Ramos (cell line): ENCODE data around the gene SBSN.

ENCODE experiments used
- in situ Hi-C: fragments of 300-500 bp; cut with MboI; formaldehyde crosslinking; loops from one replicate; pipeline ENCODE4 v1.14.3; 2022; ENCODE audit warnings: low sequenced_read_pairs; ENCODE audit not compliant: unreplicated experiment

SBSN gene

DNA sequence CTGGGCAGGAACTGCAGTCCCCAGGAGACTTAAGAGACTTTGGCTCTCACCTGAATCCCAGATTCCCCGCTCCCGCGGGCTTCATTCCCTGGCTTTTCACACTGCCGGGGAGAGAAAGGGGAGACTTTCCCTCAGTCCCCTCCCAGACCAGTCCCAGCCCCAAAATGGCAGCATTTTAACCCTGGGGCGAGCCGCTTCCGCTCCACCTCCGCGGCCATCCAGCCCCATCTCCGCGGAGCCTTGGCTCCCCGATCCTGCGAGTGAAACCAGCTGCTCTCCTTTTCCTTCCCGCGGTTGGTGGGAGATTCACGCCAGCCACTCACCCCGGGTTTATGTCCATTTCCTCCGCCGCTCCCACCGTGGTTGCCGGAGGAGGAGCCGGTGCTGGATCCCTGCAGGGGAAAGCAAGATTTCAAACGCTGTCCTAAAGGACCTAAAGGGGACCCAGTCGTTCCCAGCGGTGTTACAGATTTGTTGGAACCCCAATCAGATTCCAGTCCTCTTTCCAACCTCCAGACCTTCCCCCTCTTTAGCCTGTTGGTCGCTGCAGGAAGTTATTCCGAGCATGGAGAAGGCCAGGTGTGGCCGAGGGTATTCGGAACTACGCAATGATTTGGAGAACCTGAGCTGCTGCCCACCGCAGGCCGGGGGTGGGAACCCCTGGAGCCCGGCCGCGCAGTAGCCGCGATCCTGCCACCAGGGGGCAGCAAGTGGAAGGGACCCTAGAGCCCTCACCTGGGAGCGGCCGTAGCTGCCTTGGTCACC, 18.1 kb downstream of the SBSN start:
- in situ Hi-C loops, result no loop called here

DNA sequence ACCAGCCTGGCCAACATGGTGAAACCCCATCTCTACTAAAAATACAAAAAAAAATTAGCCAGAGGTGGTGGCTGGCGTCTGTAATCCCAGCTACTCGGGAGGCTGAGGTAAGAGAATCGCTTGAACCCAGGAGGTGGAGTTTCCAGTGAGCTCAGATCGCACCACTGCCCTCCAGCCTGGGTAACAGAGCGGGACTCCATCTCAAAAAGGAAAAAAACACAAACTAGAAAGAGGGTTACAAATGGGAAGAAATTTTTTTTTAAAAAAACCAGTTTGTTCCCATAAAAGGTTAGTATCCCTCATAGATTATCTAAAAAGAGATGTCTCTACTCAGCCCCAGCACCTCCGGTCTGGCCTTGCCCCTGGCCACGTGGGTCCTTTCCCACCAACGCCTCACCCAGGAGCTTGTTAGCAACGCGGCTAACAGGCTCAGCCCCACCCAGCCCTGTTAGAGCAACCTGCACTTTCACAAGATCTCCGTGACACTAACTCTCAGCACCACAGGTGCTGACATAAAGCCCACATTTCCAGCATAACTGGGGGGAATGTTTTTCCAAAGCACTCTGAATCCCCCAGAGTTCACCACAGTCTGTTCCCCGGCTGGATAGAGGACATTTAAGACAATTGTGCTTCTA, 19.0 kb downstream of the SBSN start:
- in situ Hi-C loops, result no loop called here

DNA sequence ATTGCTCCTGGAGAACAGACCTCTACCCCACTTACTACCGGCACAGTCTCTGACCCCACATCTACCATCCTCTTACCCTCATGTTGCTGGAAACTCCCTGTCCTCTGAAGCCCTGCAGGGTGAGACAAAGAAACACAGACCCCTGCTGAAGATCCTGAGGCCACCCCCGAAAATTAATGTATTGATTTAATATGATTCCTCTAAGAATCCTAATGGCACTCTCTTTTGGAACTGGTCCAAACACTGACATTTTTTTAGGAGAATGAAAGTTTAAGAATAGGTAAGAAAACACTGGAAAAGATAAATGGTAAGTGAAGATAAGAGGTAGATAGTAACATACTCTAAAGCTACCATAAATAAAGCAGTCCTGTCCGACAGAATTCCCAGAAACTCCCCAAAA, 20.0 kb downstream of the SBSN start:
- in situ Hi-C loops, result no loop called here

- in situ Hi-C loops, result no loop called here
Measured at GRCh38 chr19:35507561-35507960, 20.6 kb downstream of the SBSN start.

GRCh38 chr19:35506011-35506410, 22.1 kb downstream of the SBSN start:
- in situ Hi-C loops, result no loop called here

- in situ Hi-C loops, result no loop called here
Measured at GRCh38 chr19:35502751-35503150, 25.4 kb downstream of the SBSN start.

DNA sequence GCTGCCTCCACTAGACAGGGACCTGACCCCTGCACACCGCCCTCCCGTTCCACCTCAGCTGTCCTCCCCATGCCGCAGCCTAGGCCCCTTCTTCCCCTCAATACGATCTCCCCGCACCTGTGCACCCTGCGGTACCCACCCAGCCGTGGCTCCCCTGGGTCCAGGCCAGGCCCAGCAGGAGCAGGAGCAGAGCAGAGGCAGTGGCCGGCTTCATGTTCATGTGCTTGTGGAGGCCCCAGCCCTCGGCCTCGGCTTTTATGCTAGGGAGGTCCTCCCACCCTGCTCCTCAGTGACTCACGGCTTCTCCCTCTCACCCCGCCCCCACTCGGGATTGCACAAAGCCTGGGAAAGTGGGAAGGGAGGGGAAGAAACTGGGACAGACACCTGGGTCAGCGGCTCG, 26.4 kb downstream of the SBSN start:
- in situ Hi-C loops, result no loop called here

DNA sequence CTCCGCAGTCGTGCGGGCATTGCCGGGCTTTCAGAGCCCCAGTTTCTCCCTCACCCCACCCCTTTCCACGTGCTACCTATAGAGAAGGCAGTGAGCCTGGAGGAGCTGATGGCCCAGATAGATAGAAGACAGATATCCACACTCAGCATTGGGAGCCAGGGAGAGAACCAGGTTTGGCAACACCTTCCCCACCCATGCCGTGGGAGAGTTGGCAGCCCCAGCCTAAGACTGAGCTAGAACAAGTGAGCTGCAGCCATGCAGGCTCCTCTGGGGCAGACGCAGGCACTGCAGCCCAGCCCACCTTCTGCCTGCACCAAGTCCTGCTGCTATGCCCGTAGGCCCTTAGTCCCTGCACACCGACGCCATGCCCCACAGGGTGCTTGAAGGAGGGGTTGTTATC, 27.5 kb downstream of the SBSN start:
- in situ Hi-C loops, result no loop called here

- in situ Hi-C loops, result no loop called here
Measured at GRCh38 chr19:35498984-35499527, 29.1 kb downstream of the SBSN start.

DNA sequence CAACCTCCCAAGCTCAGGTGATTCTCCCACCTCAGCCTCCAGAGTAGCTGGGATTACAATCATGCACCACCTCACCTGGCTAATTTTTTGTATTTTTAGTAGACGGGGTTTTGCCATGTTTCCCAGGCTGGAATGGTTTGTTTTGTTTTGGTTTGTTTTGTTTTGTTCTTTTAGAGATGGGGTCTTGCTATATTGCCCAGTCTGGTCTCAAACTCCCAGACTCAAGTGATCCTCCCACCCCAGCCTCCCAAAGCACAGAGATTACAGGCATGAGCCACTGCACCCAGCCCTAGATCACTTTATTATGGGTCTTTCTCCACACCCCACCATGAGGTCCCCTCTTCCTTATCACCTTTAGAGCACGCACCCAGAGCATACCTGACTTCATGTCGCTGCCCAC, 29.9 kb downstream of the SBSN start:
- in situ Hi-C loops, result no loop called here

- in situ Hi-C loops, result no loop called here
Measured at GRCh38 chr19:35497406-35497805, 30.7 kb downstream of the SBSN start.

GRCh38 chr19:35495107-35496064, 32.7 kb downstream of the SBSN start:
- in situ Hi-C loops, result no loop called here

DNA sequence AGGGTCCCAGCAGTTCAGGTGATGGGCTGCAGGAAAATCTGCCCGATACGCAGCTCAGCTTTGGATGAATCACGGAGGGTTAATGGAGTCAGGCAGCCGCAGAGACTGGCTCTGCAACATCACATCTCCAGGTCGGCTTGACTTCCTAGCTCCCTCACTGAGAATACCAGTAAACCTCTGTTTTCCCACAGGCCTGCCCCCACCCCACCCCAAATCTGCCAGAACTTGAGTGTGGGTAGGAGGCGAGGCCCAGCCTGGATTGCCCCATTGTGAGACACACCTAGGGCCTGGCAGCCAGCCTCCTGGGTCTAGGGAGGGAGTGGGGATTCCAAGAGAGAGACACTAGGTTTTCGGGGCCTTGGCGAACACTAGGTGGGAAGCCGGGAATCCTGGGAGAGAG, 34.1 kb downstream of the SBSN start:
- in situ Hi-C loops, result no loop called here

- in situ Hi-C loops, result no loop called here
Measured at GRCh38 chr19:35491836-35492360, 36.2 kb downstream of the SBSN start.

DNA sequence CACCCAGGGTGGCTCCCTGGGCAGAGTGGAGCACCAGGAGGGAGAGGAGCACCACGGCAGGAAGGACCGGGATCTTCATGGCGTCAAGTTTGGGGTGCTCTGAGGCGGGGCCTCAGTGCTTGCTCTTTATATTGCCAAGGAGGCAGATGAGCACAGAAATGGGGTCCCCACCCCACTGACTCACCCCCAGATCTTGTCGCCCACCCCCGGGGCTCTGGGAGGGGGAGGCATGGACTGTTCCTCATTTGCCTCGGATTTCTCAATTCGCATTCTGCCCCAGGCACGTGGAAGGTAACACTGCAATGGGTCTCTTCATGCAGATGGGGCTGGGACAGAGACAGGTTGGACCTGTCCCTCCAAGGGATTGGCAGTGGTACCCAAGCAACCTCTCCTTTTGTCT, 37.7 kb downstream of the SBSN start, which contains the start of gene KRTDAP:
Gene KRTDAP (minus strand): TSS at position 101 of the 400 bp plus-strand sequence. CDS start 22 bp downstream, at position 79.
- in situ Hi-C loops, result no loop called here

DNA sequence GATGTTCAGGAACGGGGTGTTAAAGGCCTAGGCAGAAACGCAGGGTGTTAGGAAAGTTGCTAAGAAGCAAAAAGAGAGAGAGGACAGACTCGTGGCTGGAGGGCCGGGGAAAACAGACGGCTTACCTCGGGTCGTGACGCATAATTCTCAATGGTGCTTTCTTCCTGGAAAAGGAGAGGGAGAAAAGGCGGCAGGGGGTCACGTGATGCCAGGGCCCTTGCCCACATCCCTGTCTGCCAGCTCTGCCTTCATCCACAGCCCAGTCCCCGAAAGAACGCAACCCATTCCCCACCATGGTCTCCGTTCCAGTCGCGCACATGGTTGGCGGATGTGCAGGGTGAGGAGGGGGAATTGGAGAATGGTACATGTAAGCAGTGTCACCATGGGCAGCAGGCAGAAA, 39.4 kb downstream of the SBSN start:
- in situ Hi-C loops, result no loop called here

DNA sequence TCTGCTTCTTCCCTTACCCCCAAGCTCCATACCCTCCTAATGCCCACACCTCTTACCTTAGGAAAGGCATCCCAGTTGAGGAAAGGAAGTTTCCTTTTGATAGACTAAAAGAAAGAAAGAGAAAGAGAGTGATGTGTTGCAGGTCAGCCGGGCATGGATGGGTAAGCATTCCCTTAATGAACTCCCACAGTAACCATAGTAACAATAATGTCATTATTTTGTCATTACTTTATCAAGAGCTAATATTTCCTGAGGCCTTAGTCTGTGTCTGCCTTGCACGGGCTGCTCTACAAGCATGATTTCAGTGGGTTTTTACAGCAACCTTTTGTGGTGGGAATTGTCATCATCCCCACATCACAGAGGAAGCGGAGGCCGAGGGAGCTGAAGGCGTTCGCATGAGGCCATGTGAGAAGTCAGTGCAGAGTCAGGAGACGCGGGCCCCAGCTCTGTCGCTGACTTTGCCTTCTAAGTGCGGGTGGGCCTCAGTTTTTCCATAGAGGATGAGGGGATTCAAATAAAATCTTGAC, 40.4 kb downstream of the SBSN start:
- in situ Hi-C loops, result no loop called here

GRCh38 chr19:35486268-35486708, 41.8 kb downstream of the SBSN start:
- in situ Hi-C loops, result no loop called here

- in situ Hi-C loops, result no loop called here
Measured at GRCh38 chr19:35484252-35485036, 43.7 kb downstream of the SBSN start.
